ENCODE measurements around the gene DDRGK1.
"Not testable (repeated sequence)": the region's sequence is repeated elsewhere in the genome, so short reads cannot be mapped to it uniquely, and the experiment has no call there.

Gene DDRGK1

DNA sequence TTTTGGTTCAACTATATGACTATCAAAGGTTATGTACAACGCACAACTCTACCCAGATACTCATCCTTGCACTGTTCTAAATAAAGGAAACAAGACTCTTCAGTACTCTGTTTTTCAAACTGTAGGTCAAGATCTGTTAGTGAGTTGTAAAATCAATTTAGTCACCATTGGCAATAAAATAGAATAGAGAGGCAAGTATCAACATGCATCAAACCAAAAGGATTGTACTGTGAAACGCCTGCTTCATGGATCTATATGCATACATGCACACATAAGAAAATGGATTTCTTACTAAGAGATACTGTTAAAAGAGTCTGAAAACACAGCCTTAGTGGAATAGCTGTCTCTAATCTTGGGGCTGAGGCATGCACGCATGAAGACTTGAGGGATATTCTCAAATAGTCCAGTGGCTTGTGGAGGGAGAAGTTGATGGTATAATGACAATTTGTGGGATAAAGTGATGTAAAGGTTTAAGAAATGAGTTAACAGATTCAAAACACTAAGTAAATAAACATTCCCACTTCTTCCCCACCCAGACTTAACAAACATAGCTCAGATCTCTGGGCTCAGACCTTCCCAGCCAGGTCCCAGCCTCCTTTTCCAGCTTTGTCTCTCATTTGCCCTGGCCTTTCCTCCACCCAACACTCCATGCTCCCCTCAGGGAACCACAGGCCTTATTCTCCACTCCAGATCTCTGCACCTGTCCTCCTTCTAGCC is 20.4 kb downstream of the DDRGK1 start:
- no peak for DNase-seq (ENCODE audit: low spot score)

DNA sequence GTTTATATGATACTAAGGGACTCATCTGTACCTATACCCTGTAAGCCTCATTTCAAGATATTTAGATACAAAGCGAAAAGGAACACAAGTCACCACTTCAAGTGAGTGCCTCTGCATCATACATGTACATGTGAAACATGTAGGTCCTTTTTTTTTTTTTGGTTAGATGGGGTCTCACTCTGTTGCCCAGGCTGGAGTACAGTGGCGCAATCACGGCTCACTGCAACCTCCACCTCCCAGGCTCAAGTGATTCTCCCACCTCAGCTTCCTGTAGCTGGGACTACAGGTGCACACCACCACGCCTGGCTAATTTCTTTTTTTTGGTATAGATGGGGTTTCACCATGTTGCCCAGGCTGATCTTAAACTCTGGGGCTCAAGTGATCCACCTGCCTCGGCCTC is 22.1 kb downstream of the DDRGK1 start:
- not testable (repeated sequence) for DNase-seq (ENCODE audit: low spot score)

DNA sequence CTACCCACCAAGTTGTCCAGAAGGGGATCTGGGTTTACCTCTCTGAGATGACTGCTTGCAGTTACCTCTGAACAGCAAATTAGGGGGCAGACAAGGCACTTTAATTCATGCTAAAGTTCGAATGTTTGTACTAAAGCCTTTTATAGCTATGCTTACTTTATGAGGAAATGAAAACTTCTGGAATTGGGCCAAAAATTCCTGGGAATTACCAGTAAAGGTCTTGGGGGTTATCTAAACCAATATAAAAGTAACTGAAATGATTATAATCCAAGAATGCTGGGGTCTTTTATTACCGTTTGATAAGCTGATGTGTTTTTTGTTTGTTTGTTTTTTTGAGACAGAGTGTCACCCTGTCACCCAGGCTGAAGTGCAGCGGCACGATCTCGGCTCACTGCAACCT is 23.2 kb downstream of the DDRGK1 start:
- DNase-seq (ENCODE audit: low spot score), result no peak

DNA sequence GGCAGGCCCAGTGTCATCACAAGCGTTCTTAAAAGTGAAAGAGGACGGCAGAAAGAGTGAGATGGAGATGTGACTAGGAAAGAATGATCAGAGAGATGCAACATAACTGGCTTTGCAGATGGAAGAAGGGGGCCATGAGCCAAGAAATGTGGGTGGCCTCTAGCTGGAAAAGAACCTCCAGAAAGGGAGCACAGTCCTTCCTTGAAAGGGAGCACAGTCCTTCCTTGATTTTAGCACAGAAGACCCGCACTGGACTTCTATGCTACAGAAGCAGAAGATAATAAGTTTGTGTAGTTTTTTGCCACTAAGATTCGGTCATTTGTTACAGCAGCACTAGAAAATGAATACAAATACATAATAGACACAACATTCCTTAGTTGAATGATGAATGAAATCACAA is 24.2 kb downstream of the DDRGK1 start:
- DNase-seq (ENCODE audit: low spot score), result no peak

DNA sequence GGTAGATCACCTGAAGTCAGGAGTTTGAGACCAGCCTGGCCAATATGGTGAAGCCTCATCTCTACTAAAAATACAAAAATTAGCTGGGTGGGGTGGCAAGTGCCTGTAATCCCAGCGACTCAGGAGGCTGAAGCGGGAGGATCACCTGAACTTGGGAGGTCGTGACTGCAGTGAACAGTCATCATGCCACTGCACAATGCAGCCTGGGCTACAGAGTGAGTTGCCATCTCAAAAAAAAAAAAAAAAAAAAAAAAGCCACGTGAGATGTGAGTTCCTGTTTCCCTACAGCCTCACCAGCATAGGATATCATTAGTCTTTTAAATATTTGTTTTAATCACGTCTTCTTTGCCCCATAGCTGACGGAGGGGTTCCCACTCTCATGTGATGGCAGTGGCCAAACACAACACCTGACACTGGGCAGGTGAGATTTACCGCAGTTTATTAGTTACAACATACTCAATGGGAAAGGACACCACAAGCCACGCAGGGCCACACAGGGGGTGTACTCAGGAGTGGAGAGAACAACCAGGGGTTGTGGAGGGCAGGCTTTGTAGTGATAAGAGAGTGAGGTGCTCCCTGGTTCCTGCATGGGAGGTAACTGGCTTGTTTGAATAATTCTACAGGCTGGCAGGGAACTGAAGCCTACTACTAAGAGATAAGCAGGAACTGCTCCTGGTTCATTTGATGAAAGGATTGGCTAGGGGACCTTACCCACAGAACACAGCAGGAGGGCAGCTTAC is 26.6 kb downstream of the DDRGK1 start:
- no peak for DNase-seq (ENCODE audit: low spot score)

DNA sequence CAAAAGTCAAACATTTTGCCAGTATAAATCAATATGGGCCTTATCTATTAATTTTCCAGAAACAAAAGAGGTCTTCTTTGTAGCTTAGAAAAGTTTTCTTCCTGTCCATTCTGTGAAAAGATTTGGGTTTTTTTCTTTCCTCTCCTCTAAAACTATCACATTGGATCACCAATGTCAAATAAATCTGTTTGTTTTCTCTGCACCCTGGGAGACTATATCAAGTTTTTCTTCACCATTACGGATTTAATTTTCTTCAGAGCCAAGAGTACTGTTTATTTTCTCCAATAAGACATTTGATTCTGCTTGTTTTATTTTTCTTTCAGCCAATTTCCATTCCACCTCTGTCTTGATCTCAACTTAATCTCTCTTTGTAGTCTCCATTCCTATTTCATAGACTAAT is 29.2 kb downstream of the DDRGK1 start:
- DNase-seq (ENCODE audit: low spot score), result no peak

DNA sequence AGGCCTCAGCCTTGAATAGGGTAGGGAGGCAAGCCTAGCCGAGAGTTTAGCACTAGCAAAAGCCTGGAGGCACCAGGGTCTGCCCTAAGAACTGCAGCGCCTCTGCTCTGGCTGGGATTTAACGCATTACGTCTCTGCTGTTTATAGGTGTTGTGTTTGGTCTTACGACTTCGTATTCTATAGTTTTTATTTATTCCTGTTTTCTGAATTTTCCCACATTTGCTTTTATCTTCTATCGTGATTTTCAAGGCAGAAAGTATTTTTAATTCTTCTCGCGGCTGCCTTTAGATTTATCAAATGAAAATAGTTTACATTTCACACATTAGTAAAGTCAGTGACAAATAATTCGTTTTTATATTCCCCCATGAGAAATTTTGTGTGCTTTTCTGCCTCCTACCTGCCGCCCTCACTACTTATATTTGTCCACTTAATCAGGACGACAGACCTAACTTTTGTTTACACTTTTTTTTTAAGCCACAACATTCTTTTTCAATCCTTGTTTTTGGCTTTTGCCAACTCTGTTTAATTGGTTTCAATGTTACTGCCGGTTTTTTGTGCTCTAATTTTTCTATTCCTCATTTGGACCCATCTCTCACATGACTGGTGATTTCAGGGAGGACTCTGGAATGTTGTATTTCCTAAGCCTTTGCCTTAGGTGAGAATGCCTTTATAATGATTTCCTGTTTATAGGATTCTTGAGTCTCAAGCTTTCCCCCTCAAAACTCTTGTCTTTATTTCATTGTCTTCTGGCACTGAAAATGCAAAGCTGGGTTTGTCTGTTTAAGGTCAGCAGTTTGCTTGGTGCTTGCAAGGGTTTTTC is 29.8 kb downstream of the DDRGK1 start:
- no peak for DNase-seq (ENCODE audit: low spot score)

DNA sequence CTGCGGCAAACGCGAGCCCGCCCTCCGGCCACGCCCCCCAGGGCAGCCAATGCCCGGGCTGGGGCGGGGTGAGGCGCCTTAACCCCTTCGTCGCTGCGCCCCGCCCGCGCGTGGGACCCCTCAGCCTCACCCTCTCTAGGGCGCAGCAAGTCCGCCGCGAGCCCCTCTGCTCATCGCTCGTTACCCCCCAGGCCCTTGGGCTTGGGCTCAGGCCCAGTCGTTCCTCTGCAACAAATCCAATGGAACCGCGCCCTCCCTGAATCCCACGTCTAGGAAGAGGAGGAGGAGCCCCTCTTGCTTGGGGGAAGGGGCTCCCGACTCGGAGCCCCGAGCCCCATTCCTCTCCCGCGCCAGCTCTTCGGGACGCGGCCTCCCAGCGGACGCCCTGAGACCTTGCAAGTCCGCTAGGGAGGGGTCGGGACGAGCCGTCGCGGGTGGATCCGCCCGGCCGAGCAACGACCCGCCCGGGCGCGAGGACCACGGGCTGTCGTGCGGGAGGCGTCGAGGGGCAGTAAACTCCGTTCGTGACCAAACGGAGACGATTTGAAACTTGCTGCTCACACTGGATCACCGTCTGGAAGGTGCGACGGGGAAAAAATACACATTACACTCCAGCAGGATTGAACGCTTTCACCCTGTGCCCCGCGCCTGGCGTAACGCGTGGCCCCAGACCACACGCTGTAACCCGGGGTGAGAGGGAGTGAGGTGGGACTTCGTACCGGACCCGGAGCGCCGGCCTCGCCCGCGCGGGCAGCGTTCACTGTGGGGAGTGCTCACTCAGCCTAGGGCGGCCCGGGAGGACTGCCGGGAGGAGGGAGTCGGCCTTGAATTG is 30.7 kb downstream of the DDRGK1 start:
- peak; percentile 74 for DNase-seq (ENCODE audit: low spot score)

DNA sequence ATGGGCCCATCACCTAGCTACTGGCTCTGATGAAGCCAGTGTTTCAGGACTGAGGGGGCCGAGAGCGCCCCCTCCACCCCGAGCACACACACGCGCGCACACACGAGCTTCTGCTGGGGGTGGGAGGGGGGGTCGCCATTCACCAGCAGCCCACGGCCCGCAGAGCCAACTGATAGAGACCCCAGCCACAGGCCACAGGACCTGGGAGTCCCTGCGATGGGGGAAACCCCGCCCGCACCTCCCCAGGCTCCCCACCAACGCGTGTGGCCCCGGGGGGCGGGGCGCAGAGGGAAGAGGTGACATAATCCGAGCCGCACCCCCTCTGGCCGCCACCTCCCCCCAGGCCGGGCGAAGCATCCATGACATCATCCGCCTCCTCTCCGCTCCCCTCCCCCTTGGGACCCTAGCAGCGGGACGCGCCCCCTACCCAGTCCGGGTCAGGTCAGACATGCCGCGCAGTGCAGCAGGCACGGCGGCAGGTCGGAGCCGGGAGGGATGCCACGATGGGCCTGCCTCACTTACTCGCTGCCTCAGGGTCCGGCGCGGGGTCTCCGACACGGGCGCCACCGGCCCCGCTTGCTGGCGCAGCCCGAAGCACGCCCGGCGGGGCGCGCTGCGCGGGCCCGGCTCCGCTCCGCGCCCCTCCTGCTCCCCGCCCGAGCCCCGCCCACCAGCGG is 31.4 kb downstream of the DDRGK1 start, which contains the start of gene LZTS3:
Gene LZTS3 (minus strand): TSS at position 617 of the 677 bp plus-strand sequence. CDS start 6,386 bp downstream, outside the sequence.
- peak; percentile 95 for DNase-seq (ENCODE audit: low spot score)

DNA sequence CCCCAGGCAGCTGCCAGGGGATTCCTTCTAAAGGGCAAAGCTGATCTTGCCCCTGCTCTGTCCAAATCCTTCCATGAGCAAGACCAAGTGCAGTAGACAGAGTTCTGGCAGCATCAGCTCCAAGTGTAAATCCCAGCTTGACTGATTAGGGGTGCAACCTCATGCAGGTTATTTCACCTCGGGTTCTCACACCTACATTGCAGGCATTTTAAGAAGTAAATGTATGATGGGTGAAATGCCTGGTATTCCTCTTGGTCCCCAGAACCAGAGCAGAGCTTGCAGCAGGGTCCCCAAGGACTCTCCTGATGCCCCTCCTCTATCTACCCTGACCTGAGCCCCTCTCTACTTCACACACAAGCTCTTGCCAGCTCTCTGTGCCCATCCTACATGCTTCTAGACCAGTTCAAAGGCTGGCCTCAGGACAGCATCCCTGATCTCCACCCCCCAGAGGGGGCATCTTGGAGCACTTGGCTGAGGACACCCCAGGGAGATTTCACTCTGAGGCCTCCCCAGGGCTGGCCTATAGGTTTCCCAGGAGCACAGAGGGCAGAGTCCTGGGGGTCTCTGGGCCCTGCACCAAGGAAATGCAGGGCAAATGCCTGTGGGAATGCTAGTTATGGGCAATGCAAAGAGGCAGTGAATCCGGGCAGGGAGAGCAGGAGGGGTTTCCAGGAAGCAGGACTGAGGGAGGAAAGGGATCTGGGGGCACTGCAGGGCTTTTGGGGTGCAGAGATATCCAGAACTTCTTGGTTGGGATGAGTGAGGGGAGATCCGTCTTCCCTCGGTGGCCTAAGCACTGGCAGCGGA is 32.2 kb downstream of the DDRGK1 start:
- no peak for DNase-seq (ENCODE audit: low spot score)

DNA sequence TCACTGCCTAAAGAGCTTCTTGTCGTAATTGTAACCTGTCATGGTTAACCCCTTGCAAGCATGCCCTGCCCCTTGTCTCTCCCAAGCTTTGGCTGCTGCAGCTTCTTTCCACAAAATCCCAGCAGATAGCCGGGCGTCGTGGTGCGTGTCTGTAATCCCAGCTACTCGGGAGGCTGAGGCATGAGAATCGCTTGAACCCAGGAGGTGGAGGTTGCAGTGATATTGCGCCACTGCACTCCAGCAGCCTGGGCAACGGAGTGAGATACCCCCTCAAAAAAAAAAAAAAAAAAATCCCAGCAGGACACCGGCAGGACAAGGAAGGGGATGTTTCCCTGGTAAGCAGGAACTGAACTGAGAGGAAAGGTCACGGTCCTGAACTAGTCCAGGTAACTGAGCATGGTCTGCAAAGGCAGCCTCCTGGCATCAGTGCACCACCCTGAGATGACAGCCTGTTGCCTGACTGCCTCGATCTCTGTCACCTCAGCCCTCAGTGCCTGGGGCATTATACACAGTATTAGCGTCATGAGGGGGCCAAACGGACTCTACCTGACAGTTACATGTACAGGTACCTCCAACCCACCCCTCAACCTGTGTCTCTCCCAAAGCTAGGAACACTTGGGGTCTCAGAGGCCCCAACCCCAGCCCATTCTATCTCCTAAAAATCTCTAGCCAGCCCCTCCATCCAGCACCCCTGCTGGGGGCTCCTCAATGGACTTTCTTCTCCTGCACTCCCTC is 32.9 kb downstream of the DDRGK1 start:
- no peak for DNase-seq (ENCODE audit: low spot score)

DNA sequence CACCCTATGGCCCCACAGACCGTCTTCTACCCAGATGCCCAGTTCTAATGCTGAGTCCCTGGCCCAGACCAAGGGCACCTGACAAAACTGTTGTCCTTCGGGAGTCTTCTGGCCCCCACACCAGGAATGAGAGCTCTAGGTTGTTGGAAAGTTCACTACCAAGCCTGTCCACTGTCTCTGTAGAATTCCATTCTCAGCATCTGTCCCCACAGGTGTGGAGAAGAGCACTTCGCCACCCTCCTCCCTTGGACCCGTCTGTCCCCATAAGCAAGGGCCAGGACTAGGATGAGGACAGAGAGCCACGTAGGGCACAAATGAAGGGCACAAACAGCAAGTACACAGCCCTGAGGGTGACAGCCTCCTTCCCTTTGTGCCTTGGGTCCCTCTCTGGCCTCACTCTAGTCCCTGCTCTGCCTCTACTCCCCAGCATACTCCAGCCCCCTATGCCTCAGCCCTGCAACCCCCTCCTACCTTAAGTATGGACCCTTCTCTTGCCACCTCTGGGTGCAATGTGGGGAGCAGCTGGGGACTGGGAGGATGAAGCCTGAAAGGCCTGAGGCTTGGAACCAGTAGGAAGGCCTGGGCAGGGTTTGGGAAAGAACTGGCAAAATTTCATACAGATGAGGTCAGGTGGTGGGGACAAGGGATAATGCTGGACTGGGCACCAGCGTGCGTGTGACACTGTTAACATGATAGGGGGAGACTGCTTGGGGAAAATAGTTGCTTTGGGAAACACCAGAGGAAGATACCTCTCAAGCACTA is 35.5 kb downstream of the DDRGK1 start:
- DNase-seq (ENCODE audit: low spot score), result no peak

DNA sequence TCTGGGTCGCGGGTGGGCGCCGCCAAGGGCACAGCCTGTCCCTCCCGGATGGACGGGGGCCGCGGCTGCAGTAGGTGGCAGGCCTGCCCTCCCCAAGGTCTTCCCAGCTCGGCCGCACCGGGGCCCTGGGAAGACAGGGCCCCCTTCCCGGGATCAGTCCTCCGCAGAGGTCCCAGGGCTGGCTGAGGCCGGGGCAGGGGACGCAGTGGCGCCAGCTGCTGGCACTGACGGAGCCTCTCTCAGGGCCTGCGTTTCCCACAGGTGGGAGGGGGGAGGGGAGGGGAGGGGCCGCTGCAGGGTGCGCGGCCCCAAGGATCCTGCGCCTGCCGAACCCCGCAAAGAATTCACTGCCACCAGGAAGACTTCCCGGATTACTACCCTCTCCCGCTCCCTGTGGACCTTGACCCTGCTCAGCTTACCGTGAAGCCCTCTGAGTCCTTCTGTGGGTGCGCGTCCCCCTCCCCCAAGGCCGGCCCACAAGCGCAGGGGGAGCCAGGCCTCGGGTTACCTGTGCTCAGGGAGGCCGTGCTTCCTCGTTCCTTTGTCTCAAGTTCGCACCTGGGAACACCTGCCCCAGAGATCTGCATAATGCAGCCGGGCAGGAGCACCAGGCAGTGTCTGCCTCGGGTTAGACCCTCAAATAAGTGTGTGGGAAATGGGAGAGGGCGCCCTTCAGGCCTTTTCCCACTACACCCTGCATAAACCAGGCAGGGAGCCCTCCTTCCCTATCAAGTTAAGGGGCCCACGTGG is 36.2 kb downstream of the DDRGK1 start:
- DNase-seq (ENCODE audit: low spot score), result no peak

DNA sequence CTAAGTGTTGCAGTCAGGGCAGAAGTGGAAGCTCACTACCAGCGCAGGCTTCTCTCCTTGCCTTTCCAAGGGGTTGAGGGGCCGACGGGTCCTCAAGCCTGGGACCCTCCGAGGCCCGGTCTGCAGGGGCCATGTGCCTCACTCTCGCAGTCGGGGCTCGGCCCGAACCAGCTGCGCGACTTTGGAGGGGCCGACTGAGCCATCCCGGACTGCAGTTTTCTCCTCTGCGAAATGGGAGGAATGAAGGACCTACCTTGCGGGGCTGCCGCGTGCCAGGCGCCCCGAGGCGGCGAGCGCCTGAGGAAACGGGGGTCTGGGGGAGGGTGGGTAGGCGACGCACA is 36.8 kb downstream of the DDRGK1 start:
- DNase-seq (ENCODE audit: low spot score), result no peak

DNA sequence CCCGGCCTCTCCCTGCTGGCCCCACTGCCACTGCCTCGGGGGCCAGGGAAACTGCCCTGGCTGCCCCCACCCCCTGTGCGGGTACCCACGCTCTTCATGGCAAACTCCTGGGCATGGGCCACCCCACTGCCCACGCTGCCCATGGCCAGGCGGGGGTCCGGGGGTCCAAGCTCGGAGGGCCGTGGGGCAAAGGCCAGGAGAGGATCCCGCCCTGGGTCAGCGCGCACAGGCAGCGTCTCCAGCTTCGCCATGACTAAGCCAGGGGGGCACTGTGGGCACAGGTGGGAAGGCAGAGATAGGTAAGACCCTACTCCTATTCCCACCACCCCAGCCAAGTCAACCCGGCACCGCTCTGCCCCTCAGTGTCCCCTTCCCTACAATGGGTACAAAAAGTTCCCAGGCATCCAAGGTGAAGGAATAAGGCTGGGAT is 37.6 kb downstream of the DDRGK1 start:
- DNase-seq (ENCODE audit: low spot score), result no peak

DNA sequence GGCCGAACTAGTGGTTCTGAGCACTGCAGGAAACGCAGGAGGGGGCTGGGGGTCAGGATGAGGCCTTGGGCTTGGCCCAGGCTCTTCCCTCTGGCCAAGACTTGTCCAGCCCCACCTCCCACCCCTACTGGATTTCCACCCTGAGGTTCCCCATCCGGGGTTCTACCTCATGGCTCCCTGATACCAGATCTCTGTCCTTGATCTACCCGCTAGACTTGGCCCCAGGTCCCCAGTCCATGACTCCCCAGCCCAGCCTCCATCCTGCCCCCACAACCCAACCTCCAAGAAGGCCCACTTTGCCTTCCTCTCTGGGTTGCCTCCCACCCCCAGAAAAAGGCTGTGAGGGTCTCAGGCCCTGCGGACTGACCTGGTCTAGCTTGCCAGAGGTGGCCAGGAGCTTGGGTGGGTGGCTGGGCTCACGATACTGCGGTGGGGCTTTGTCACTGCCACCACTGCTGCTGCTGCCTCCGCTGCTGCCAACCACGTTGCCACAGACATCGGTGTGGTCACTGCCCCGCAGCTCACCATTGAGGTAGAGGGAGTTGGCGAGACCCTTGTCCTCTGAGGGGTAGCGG is 38.1 kb downstream of the DDRGK1 start:
- DNase-seq (ENCODE audit: low spot score), result no peak

DNA sequence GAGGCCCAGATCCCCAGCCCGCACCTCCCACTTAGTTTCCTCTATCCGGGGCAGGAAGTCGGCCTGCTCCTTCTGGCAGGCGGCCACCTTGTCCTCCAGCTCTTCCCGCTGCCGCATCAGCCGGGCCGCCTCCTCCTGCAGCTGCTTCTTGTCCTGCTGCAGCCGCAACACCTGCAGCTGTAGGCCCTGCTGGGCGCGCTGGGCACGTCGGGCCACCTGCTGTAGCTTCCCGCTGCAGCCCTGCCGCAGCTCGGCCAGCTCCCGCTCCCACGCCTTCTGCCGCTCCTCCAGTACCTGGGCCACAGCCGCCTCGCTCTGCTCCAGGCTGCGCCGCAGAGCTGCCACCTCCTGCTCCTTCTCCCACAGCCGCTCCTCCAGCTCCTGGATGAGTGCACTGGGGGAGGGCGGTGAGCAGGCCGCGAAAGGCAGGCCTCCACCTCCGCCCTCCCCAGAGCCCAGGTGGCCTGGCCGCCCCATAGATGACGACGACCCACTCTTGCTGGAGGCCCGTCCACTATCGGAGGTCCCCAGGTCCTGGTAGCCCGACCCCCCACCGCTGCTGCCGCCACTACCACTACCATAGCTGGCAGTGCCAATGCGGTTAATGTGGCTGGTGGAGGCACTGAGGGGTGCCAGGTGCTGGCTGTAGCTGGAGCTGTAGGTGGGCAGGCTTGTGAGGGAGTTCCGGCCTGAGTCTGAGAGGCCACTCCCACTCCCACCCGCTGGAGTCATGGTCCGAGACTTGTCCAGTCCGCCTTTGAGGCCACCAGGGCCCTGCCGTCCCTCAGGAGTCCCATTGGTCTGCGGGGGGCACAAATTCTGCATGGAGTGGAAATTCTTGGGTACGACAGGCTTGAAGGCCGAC is 38.8 kb downstream of the DDRGK1 start:
- DNase-seq (ENCODE audit: low spot score), result no peak
